ENCODE measurements around the gene FARP1. TPM values are rescaled to one million over a fixed set of nuclear protein-coding genes. Genes with fewer than 3 reads are reported as not detected.

The FARP1 gene
- total and polyA plus RNA-seq, 2 of the 8 experiments (the other 6 are each of a cell fraction or from before 2014, with no cell fraction given), result 24.7 to 104 TPM

DNA sequence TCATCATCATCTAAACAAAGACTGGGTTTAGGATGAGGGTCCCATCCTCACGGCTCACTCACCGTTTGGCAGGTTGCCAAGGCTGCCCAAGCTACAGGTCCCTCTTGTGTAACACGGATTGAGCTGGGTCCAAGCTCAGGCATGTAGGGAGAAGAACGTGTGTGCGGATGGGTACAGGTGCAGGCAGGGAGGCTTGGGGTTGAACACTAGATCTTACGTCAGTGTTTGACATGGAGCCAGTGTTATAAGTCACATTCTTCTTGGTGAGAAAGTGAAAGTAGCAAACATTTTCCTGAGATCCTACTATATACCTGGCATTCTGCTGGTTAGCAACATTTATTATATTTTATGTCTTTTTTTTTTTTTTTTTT lies 171.0 kb downstream of the FARP1 start (continued):
- TF ChIP-seq, protein P1, sequence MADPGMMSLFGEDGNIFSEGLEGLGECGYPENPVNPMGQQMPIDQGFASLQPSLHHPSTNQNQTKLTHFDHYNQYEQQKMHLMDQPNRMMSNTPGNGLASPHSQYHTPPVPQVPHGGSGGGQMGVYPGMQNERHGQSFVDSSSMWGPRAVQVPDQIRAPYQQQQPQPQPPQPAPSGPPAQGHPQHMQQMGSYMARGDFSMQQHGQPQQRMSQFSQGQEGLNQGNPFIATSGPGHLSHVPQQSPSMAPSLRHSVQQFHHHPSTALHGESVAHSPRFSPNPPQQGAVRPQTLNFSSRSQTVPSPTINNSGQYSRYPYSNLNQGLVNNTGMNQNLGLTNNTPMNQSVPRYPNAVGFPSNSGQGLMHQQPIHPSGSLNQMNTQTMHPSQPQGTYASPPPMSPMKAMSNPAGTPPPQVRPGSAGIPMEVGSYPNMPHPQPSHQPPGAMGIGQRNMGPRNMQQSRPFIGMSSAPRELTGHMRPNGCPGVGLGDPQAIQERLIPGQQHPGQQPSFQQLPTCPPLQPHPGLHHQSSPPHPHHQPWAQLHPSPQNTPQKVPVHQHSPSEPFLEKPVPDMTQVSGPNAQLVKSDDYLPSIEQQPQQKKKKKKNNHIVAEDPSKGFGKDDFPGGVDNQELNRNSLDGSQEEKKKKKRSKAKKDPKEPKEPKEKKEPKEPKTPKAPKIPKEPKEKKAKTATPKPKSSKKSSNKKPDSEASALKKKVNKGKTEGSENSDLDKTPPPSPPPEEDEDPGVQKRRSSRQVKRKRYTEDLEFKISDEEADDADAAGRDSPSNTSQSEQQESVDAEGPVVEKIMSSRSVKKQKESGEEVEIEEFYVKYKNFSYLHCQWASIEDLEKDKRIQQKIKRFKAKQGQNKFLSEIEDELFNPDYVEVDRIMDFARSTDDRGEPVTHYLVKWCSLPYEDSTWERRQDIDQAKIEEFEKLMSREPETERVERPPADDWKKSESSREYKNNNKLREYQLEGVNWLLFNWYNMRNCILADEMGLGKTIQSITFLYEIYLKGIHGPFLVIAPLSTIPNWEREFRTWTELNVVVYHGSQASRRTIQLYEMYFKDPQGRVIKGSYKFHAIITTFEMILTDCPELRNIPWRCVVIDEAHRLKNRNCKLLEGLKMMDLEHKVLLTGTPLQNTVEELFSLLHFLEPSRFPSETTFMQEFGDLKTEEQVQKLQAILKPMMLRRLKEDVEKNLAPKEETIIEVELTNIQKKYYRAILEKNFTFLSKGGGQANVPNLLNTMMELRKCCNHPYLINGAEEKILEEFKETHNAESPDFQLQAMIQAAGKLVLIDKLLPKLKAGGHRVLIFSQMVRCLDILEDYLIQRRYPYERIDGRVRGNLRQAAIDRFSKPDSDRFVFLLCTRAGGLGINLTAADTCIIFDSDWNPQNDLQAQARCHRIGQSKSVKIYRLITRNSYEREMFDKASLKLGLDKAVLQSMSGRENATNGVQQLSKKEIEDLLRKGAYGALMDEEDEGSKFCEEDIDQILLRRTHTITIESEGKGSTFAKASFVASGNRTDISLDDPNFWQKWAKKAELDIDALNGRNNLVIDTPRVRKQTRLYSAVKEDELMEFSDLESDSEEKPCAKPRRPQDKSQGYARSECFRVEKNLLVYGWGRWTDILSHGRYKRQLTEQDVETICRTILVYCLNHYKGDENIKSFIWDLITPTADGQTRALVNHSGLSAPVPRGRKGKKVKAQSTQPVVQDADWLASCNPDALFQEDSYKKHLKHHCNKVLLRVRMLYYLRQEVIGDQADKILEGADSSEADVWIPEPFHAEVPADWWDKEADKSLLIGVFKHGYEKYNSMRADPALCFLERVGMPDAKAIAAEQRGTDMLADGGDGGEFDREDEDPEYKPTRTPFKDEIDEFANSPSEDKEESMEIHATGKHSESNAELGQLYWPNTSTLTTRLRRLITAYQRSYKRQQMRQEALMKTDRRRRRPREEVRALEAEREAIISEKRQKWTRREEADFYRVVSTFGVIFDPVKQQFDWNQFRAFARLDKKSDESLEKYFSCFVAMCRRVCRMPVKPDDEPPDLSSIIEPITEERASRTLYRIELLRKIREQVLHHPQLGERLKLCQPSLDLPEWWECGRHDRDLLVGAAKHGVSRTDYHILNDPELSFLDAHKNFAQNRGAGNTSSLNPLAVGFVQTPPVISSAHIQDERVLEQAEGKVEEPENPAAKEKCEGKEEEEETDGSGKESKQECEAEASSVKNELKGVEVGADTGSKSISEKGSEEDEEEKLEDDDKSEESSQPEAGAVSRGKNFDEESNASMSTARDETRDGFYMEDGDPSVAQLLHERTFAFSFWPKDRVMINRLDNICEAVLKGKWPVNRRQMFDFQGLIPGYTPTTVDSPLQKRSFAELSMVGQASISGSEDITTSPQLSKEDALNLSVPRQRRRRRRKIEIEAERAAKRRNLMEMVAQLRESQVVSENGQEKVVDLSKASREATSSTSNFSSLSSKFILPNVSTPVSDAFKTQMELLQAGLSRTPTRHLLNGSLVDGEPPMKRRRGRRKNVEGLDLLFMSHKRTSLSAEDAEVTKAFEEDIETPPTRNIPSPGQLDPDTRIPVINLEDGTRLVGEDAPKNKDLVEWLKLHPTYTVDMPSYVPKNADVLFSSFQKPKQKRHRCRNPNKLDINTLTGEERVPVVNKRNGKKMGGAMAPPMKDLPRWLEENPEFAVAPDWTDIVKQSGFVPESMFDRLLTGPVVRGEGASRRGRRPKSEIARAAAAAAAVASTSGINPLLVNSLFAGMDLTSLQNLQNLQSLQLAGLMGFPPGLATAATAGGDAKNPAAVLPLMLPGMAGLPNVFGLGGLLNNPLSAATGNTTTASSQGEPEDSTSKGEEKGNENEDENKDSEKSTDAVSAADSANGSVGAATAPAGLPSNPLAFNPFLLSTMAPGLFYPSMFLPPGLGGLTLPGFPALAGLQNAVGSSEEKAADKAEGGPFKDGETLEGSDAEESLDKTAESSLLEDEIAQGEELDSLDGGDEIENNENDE (IDR thresholded peaks at IDR 0.05; ENCODE audit: insufficient replicate concordance, low read length), result no peak
- TF ChIP-seq YY1 (IDR thresholded peaks at IDR 0.05; ENCODE audit: low read depth, low read length), result no peak
- TF ChIP-seq SUZ12 (IDR thresholded peaks at IDR 0.05; ENCODE audit: low read length), result no peak
- no peak for TF ChIP-seq TEAD4 (IDR thresholded peaks at IDR 0.05; ENCODE audit: low read depth, low read length)
- TF ChIP-seq, protein P2, sequence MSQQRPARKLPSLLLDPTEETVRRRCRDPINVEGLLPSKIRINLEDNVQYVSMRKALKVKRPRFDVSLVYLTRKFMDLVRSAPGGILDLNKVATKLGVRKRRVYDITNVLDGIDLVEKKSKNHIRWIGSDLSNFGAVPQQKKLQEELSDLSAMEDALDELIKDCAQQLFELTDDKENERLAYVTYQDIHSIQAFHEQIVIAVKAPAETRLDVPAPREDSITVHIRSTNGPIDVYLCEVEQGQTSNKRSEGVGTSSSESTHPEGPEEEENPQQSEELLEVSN (IDR thresholded peaks at IDR 0.05), result no peak
- TF ChIP-seq PHF8 (conservative IDR thresholded peaks at IDR 0.05; ENCODE audit: low read depth, low read length), result no peak
- no peak for TF ChIP-seq CHD2 (IDR thresholded peaks at IDR 0.05; ENCODE audit: low read length)

Measured in H1 (cell line).